Stimulated activated naive CD8-positive, alpha-beta T cell treated with anti-CD3 and anti-CD28 coated beads, Interleukin-15, amount 100 ng/mL, for 72 hours (primary cell): ENCODE results near the gene COL18A1.

Source experiments
- ATAC-seq: fragments of 150-1000 bp; cut with Tn5 transposase; 2 replicates; pipeline ENCODE4 v1.10.0; 2021; ENCODE audit warnings: mild to moderate bottlenecking, moderate library complexity
- DNase-seq, 2 donors: peaks; one replicate each; pipeline ENCODE4 v3.0.0; 2021 to 2022
- H3K27ac Mint-ChIP-seq, 2 donors: one replicate each; pipeline ENCODE4 v1.8.0; 2022; ENCODE audit warnings: mild to moderate bottlenecking in 2 of 2, mixed read lengths in 2 of 2, moderate library complexity in 2 of 2
- H3K27me3 Mint-ChIP-seq: one replicate; pipeline ENCODE4 v1.8.0; 2022; ENCODE audit warnings: mixed read lengths
- H3K4me1 Mint-ChIP-seq: one replicate; pipeline ENCODE4 v1.8.0; 2022; ENCODE audit warnings: mild to moderate bottlenecking, mixed read lengths
- H3K4me3 Mint-ChIP-seq, 2 donors: one replicate each; pipeline ENCODE4 v1.8.0; 2022; ENCODE audit warnings: mild to moderate bottlenecking in 2 of 2, mixed read lengths in 2 of 2, moderate library complexity in 1 of 2
- H3K9me3 Mint-ChIP-seq, 2 donors: one replicate each; pipeline ENCODE4 v1.8.0; 2022; ENCODE audit warnings: mixed read lengths in 2 of 2

COL18A1 gene

DNA sequence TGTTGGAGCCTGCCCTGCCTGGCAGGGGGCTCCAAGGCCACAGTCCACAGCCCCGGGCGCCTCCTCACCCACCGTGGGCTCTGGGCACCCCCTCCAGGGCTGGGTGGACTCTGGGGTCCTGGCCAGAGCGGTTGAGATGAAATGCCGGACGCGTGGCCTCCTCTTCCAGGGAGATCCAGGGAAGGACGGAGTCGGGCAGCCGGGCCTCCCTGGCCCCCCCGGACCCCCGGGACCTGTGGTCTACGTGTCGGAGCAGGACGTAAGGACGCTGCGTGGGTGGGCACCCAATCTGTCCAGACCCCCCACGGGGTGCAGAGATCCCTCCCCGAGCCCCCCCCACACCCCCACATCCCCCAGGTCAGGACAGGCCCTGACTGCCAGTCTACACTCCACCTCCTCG lies 86.1 kb downstream of the COL18A1 start:
- Mint-ChIP-seq H3K27me3 (no peaks in the 10 kb centered on the region), H3K4me1 (peaks cover 16% of the 10 kb centered on the region), H3K27ac (no peak overlapping the region), H3K4me3 (no peak overlapping the region), H3K9me3 (no peaks in the 10 kb centered on the region)
- DNase-seq = no peak
- no peak for ATAC-seq

DNA sequence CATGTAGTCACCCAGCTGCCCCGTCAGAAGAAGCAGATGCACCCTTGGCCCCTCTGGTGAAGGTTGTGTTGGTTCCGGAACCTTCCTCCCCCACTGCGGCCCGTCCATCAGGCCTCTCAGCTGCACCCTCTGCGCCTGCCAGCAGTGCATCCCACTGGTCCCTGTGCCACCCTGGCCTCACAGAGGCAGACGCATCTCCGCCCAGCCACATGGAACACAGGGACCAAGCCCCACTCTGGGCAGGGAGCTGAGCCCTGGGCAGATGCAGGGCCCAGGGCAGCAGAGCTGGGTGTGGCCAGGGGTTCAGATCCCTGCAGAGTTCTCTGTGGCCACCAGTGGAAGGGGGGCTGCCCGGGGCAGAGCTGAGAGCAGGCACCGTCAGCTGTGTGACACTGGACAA lies 86.7 kb downstream of the COL18A1 start:
- Mint-ChIP-seq H3K4me3 (no peak overlapping the region), H3K9me3 (no peaks in the 10 kb centered on the region), H3K4me1 (peaks cover 16% of the 10 kb centered on the region), H3K27me3 (no peaks in the 10 kb centered on the region), H3K27ac (peak overlapping the region in 1 of 2 donors; percentile 84)
- DNase-seq (no peak), ATAC-seq (no peak)

DNA sequence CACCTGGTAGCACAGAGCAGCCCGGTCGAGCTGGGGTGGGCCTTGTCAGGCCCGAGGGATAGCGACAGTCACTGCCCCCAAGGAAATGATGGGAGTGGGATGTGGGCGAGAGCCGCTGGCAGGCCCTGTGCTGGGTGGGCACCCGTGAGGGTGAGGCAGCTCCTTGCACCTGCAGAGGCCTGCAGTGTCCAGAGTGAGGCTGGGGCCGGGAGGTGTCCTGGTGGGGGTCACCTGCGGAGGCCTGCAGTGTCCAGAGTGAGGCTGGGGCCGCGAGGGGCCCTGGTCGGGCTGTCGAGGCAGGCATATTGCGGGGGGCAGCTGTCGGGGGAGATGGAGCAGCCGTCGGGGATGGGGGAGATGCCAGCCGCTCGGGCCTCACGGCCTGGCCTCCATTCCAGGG lies 87.8 kb downstream of the COL18A1 start:
- ATAC-seq = no peak
- H3K27me3 Mint-ChIP-seq = no peaks in the 10 kb centered on the region
- no peak overlapping the region for H3K4me3 Mint-ChIP-seq
- H3K9me3 Mint-ChIP-seq = no peaks in the 10 kb centered on the region
- DNase-seq = no peak
- H3K27ac Mint-ChIP-seq = no peak overlapping the region
- H3K4me1 Mint-ChIP-seq = peaks cover 16% of the 10 kb centered on the region

DNA sequence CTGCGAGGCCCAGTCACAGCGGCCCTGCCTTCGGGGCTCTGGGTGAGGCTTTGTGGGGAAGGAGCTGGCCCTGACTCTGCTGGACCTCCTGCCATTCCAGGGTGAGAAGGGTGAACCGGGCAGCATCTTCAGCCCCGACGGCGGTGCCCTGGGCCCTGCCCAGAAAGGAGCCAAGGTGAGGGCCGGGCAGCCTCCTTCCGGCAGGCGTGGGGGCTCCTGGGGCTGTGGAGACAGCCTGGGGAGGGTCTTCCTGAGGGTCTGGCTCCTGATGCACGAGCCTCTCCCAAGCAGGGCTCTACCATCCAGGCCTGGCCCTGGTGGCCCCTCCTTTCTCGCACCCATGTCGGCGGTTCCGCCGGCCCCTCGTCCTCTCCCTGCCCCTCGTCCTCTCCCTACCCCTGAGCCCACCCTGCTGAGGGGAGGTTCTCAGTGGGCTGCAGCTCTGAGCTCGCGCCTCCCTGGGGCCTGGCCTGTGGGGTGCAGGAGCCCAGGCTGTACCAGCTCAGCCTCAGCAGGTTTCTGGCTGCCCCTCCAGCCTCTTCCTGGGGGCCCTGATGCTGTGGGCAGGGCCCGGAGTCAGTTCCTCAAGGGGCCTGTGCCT lies 88.5 kb downstream of the COL18A1 start:
- DNase-seq = no peak
- Mint-ChIP-seq H3K4me3 (no peak overlapping the region), H3K9me3 (no peaks in the 10 kb centered on the region), H3K4me1 (peaks cover 16% of the 10 kb centered on the region), H3K27me3 (no peaks in the 10 kb centered on the region), H3K27ac (peak overlapping the region in 1 of 2 donors; percentile 42)
- no peak for ATAC-seq

DNA sequence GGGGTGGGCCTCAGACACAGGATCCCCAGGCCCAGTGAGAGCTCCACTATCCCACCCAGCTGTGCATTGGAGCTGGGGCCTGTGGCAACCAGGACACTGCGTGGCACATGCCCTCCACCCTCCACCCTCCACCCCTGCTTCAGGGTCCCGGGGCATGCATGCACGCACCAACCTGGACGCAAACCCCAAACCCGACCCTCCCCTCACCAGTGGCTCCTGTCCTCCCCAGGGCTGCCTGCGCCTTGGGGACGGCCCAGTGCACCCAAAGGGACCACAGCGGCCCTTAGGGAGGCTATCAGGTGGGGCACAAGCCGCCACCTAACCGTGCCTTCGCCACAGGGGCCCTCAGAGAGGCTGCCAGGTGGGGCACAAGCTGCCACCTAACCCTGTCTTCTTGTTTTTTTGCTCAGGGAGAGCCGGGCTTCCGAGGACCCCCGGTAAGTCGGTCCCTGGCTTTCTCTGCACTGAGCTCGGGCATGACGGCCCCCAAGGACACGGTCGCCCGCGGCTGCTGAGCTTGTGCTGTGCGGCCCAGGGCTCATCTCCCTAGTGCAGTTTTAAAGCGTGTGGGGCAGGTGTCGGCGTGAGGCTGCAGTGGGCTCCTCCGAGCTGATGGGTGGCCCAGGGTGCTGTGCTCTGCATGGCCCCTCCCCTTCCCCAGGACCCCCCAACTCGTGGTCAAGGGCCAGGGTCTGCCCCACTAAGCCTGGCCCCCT lies 89.3 kb downstream of the COL18A1 start:
- Mint-ChIP-seq H3K9me3 (peaks cover 0 to under 1% of the 10 kb centered on the region in 2 donors), H3K4me3 (no peak overlapping the region), H3K27me3 (no peaks in the 10 kb centered on the region), H3K4me1 (peaks cover 12% of the 10 kb centered on the region), H3K27ac (no peak overlapping the region)
- no peak for DNase-seq
- ATAC-seq = no peak

DNA sequence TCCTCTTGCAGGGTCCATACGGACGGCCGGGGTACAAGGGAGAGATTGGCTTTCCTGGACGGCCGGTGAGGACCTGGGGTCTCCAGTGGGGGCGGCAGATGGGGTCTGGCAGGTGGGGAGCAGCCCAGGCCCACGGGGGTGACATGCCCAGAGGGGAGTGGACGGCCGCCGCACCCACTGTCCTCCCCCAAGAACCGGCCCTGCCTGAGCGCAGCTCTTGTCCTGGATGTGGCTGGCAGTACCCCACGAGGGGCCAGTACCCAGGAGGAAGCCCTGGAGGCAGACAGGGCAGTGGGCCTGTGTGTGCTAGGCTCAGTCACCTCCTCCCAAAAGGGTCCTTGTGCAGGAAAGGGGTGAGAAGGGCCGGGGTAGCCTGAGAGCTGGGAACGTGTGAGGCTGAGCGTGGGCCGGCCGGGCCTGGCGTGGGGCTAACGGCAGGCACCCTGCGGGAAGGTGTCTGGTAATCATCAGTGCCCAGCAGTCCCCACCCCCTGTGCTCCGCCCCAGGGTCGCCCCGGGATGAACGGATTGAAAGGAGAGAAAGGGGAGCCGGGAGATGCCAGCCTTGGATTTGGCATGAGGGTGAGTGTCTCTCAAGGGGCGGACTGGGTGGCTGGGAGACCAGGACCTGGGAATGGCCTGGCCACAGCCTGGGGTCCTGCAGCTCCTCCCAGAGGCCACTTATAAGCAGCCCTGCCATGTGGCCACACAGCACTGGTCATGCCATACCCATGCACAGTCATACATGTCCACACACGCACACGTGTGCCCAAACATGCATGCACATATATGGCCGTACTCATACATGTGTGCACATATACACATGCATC lies 90.1 kb downstream of the COL18A1 start:
- Mint-ChIP-seq H3K4me1 (peaks cover 10% of the 10 kb centered on the region), H3K27me3 (no peaks in the 10 kb centered on the region), H3K9me3 (peaks cover 7 to 8% of the 10 kb centered on the region in 2 donors), H3K4me3 (no peak overlapping the region), H3K27ac (no peak overlapping the region)
- no peak for DNase-seq
- ATAC-seq = no peak

DNA sequence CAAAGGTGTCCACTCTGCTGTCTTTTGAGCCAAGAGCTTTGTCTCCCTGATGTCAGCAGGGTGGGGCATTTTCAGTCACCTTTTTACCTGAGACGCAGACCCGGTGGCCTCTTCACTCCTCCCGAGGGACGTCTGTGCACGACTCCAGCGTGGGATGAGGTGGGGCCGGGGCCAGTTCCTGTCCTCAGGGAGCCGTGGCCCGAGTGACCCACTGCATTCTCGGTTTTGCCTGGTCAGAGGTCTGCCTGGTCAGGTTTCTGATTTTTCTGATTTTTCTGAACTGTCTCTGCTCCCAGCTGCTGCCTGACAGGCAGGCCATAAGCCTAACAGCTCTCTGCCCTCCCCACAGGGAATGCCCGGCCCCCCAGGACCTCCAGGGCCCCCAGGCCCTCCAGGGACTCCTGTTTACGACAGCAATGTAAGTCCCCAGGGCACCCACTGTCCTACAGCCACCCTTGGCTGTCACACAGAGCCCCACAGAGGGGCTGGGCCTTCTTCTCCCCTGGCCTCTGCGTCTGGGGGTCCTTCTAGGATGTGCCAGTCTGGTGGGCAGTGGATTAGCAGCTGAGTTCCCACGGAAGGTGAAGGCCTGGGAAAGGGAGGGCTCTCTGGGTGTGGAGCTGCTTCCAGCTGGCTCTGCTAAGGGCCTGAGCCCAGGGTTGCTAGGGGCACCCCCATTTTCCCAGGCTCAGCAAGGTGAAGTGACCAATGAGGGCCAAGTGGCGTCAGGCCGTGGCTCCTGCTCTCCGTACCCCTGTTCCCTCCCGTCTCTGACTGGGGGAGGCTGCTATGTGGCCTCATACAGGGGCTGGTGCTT lies 91.4 kb downstream of the COL18A1 start:
- ATAC-seq (no peak), DNase-seq (no peak)
- H3K4me1 Mint-ChIP-seq = peaks cover 4% of the 10 kb centered on the region
- H3K27ac Mint-ChIP-seq = no peak overlapping the region
- H3K4me3 Mint-ChIP-seq = no peak overlapping the region
- H3K27me3 Mint-ChIP-seq = no peaks in the 10 kb centered on the region
- peaks cover 7 to 10% of the 10 kb centered on the region in 2 donors for H3K9me3 Mint-ChIP-seq

DNA sequence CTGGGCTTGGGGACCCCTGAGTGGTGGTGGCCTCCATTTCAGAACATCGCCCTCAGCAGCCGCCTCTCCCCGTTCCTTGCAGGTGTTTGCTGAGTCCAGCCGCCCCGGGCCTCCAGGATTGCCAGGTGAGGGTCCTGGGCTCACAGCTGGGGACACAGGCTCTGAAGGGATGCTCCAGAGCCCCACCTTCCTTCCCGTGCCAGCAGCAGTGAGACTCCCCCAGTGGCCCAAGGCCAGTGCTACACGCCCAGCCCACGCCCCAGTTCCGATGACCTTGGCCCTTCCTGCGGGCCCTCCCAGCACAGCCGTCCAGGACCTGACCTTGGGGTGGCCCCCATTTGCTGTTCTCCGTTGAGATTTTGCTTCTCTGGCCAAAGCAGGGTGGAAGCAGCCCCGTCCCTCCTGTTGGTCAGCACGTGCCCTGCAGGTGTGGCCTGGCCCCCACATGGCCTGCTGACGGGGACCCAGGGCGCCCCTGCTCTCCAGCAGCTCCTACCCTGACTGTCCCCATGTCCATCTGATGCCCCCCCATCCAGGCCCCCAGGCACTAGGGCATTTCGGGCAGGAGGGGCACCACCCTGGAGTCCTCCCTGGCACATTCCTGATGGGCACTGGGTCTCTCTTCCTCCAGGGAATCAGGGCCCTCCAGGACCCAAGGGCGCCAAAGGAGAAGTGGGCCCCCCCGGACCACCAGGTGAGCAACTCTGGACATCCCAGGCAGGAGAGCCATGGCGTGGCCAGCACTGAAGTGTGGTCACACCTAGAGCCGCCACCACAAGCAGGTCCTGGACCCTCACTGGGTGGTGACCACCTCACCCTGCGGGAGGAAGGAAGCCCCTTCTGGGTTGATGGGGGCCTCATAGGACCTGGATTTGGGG lies 92.2 kb downstream of the COL18A1 start:
- DNase-seq (no peak), ATAC-seq (no peak)
- H3K9me3 Mint-ChIP-seq = peaks cover 7 to 10% of the 10 kb centered on the region in 2 donors
- H3K27ac Mint-ChIP-seq = no peak overlapping the region
- no peaks in the 10 kb centered on the region for H3K27me3 Mint-ChIP-seq
- H3K4me1 Mint-ChIP-seq = peaks cover 4% of the 10 kb centered on the region
- no peak overlapping the region for H3K4me3 Mint-ChIP-seq

DNA sequence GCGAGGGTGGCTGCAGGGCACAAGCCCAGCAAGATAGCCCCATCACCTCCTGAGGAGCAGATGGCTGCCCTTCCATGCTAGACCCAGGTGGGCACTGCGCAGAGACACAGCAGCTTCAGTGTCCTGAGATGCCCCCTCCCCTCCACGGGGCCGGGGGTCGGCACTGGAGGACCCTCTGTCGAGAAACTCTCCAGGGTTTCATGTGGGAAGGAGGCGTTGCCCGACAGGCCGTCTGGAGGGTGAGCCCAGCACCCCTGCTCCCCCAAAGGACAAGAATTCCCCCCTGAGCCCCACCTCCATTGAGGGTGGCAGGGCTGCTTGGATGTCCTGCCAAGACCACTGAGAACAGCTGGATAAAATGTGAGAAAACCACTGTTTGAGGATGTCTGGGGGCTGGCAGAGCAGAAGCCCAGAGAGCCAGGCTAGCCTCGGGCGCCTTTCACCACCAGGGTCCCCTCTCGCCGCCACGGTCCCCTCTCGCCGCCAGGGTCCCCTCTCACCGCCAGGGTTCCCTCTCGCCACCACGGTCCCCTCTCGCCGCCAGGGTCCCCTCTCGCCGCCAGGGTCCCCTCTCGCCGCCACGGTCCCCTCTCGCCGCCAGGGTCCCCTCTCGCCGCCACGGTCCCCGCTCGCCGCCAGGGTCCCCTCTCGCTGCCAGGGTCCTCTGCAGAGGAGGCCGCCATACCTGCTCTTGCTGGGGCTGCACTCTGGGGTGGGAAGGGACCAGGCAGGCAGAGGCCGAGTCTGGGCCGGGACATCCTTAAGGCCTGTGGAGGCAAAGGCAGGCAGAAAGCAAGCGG lies 93.1 kb downstream of the COL18A1 start:
- Mint-ChIP-seq H3K4me3 (no peak overlapping the region), H3K27ac (peak overlapping the region in 1 of 2 donors; percentile 59), H3K27me3 (no peaks in the 10 kb centered on the region), H3K4me1 (peaks cover 4% of the 10 kb centered on the region), H3K9me3 (peaks cover 7 to 10% of the 10 kb centered on the region in 2 donors)
- ATAC-seq = no peak
- no peak for DNase-seq

DNA sequence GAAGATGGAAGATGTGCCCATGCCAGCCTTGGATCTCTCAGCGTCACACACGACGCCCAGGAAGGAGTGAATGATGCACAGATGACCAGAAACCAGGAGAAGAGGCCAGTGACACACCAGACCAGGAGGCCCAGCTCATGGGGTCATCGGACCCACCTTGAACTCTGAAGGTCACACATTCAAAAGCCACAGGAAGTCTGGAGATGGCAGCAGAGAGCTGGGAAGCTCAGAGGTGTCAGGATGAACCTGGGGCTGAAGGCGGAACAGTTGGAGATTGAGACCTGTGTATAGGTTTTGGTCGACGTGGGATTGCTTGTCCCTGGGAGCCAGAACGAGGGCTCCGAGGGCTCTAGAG lies 93.7 kb downstream of the COL18A1 start:
- peaks cover 7 to 10% of the 10 kb centered on the region in 2 donors for H3K9me3 Mint-ChIP-seq
- no peak overlapping the region for H3K4me3 Mint-ChIP-seq
- ATAC-seq (no peak), DNase-seq (no peak)
- peak overlapping the region in 1 of 2 donors; percentile 14 for H3K27ac Mint-ChIP-seq
- no peaks in the 10 kb centered on the region for H3K27me3 Mint-ChIP-seq
- H3K4me1 Mint-ChIP-seq = peaks cover 4% of the 10 kb centered on the region

DNA sequence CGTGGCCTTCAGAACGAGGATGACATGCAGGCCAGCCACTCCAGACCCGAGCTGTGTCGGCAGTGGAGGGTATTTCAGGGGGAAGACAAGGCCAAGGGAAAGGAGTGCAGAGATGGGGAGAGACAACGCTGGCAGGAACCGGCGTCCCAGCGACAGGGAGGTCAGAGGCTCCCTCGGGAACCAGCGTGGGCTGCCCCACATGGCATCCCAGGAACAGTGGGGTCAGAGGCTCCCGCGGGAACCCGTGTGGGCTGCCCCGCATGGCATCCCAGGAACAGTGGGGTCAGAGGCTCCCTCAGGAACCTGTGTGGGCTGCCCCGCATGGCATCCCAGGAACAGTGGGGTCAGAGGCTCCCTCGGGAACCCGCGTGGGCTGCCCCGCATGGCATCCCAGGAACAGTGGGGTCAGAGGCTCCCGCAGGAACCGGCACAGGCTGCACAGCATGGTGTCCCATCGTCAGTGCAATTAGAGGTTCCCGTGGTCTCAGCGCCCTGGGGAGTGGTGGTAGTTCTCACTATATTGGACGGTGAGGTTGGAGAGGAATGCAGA lies 94.3 kb downstream of the COL18A1 start:
- Mint-ChIP-seq H3K27me3 (no peaks in the 10 kb centered on the region), H3K9me3 (peaks cover 7 to 10% of the 10 kb centered on the region in 2 donors), H3K27ac (peak overlapping the region in 1 of 2 donors; percentile 66), H3K4me3 (no peak overlapping the region), H3K4me1 (peaks cover 4% of the 10 kb centered on the region)
- no peak for DNase-seq
- no peak for ATAC-seq

DNA sequence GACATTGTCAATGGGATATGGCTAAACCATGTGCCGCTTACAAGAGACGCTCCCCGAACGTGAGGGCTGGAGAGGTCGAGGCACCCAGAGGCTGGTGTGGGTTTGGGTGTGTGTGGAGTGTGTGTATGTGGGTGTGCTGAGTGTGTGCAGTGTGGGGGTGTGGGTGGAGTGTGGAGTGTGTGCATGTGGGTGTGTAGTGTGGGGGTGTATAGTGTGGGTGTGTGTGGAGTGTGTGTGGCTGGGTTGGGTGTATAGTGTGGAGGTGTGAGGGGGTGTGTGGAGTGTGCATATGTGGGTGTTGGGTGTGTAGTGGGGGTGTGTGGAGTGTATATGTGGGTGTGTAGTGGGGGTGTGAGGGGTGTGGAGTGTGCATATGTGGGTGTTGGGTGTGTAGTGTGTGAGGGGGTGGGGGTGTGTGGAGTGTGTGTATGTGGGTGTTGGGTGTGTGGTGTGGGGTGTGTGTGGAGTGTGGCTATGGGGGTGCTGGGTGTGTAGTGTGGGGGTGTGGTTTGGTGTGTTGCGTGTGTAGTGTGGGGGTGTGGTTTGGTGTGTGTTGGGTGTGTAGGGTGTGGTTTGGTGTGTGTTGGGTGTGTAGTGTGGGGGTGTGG lies 95.1 kb downstream of the COL18A1 start:
- peaks cover 4% of the 10 kb centered on the region for H3K4me1 Mint-ChIP-seq
- H3K27ac Mint-ChIP-seq = no peak overlapping the region
- no peak for DNase-seq
- H3K4me3 Mint-ChIP-seq = no peak overlapping the region
- no peak for ATAC-seq
- no peaks in the 10 kb centered on the region for H3K27me3 Mint-ChIP-seq
- peaks cover 7 to 10% of the 10 kb centered on the region in 2 donors for H3K9me3 Mint-ChIP-seq
